Transverse colon (tissue), 3 donors: ENCODE results near the gene LACTB.

Experiments
- CTCF ChIP-seq, 5 experiments: fragments of 200-600 bp in 3 of 5; fragments of 450-650 bp in 2 of 5; sonication (generic) in 3 of 5; IDR thresholded peaks; 1 replicate in 2 of 5; 2 replicates in 3 of 5; pipeline ENCODE4 v1.5.1; 2016 to 2017; ENCODE audit warnings: antibody characterized with exemption in 5 of 5, inconsistent platforms in 3 of 5, mild to moderate bottlenecking in 2 of 5, moderate library complexity in 1 of 5
- POLR2A ChIP-seq: fragments of 450-650 bp; IDR thresholded peaks from one replicate; pipeline ENCODE4 v1.6.1; 2016; ENCODE audit warnings: antibody characterized with exemption, mild to moderate bottlenecking, moderate library complexity

GRCh38 chr15:63086271-63086670 lies 35.4 kb upstream of the LACTB start:
- TF ChIP-seq POLR2A, result no peak
- no peak for TF ChIP-seq CTCF (IDR thresholded peaks at IDR 0.05)
